H9 (cell line): ENCODE data around the gene SP100. TPM values are rescaled to one million over a fixed set of nuclear protein-coding genes. Genes with fewer than 3 reads are reported as not detected.
"Not testable (repeated sequence)": the region's sequence is repeated elsewhere in the genome, so short reads cannot be mapped to it uniquely, and the experiment has no call there.

Experiments used
- DNase-seq: peaks from one replicate; pipeline ENCODE4 v3.0.0-alpha.2; 2017
- H2AFZ ChIP-seq: one replicate; pipeline ENCODE4 v1.6.1; 2013; ENCODE audit warnings: mild to moderate bottlenecking, low read length, control low read depth, moderate library complexity
- H2AK5ac ChIP-seq: 2 replicates; pipeline ENCODE4 v1.6.1; 2013; ENCODE audit warnings: low read length, control low read depth, mixed read lengths; ENCODE audit not compliant: insufficient read length
- H2BK120ac ChIP-seq: one replicate; pipeline ENCODE4 v1.6.1; 2013; ENCODE audit warnings: low read depth, mild to moderate bottlenecking, low read length, control low read depth, inconsistent platforms; ENCODE audit not compliant: poor library complexity, severe bottlenecking
- H2BK12ac ChIP-seq: 2 replicates; pipeline ENCODE4 v1.6.1; 2013; ENCODE audit warnings: low read length, control low read depth, mixed read lengths, low read depth; ENCODE audit not compliant: insufficient read length
- H2BK15ac ChIP-seq: 2 replicates; pipeline ENCODE4 v1.6.1; 2013; ENCODE audit warnings: low read depth, low read length, control low read depth
- H2BK20ac ChIP-seq: one replicate; pipeline ENCODE4 v1.6.1; 2013; ENCODE audit warnings: low read depth, mild to moderate bottlenecking, low read length, control low read depth, inconsistent platforms; ENCODE audit not compliant: poor library complexity, severe bottlenecking
- H2BK5ac ChIP-seq: 2 replicates; pipeline ENCODE4 v1.6.1; 2013; ENCODE audit warnings: low read length, control low read depth, mixed read lengths; ENCODE audit not compliant: insufficient read length
- H3K14ac ChIP-seq: 2 replicates; pipeline ENCODE4 v1.6.1; 2013; ENCODE audit warnings: low read length, control low read depth; ENCODE audit not compliant: insufficient read depth
- H3K18ac ChIP-seq: 2 replicates; pipeline ENCODE4 v1.6.1; 2013; ENCODE audit warnings: low read depth, mild to moderate bottlenecking, mixed read lengths, low read length, control low read depth; ENCODE audit not compliant: insufficient read length
- H3K23ac ChIP-seq: 2 replicates; pipeline ENCODE4 v1.6.1; 2013; ENCODE audit warnings: low read length, control low read depth, mixed read lengths, low read depth; ENCODE audit not compliant: insufficient read length
- H3K23me2 ChIP-seq: 2 replicates; pipeline ENCODE4 v1.6.1; 2013; ENCODE audit warnings: low read depth, mild to moderate bottlenecking, mixed read lengths, low read length, control low read depth; ENCODE audit not compliant: insufficient read length, poor library complexity, severe bottlenecking
- H3K27ac ChIP-seq: 2 replicates; pipeline ENCODE4 v1.5.1; 2013; ENCODE audit warnings: low read length, control low read depth, mixed read lengths, low read depth; ENCODE audit not compliant: insufficient read length
- H3K27me3 ChIP-seq: 2 replicates; pipeline ENCODE4 v1.6.1; 2013; ENCODE audit warnings: low read length, control low read depth, inconsistent platforms; ENCODE audit not compliant: insufficient read depth
- H3K4ac ChIP-seq: 2 replicates; pipeline ENCODE4 v1.6.1; 2013; ENCODE audit warnings: low read depth, mild to moderate bottlenecking, control low read depth, inconsistent platforms, low read length, moderate library complexity
- H3K4me1 ChIP-seq: 2 replicates; pipeline ENCODE4 v1.6.1; 2013; ENCODE audit warnings: low read length, control low read depth, inconsistent platforms; ENCODE audit not compliant: insufficient read depth
- H3K4me2 ChIP-seq: 2 replicates; pipeline ENCODE4 v1.6.1; 2013; ENCODE audit warnings: low read length, control low read depth, mixed read lengths; ENCODE audit not compliant: insufficient read length, insufficient read depth
- H3K56ac ChIP-seq: 2 replicates; pipeline ENCODE4 v1.6.1; 2013; ENCODE audit warnings: low read depth, mild to moderate bottlenecking, mixed read lengths, low read length, control low read depth; ENCODE audit not compliant: insufficient read length
- H3K79me1 ChIP-seq: 2 replicates; pipeline ENCODE4 v1.6.1; 2013; ENCODE audit warnings: low read depth, mild to moderate bottlenecking, moderate library complexity, low read length, control low read depth, inconsistent platforms; ENCODE audit not compliant: insufficient read depth, poor library complexity, severe bottlenecking
- H3K79me2 ChIP-seq: 2 replicates; pipeline ENCODE4 v1.6.1; 2013; ENCODE audit warnings: low read length, control low read depth, inconsistent platforms; ENCODE audit not compliant: insufficient read depth
- H3K9ac ChIP-seq: 2 replicates; pipeline ENCODE4 v1.6.1; 2013; ENCODE audit warnings: low read length, control low read depth, mixed read lengths; ENCODE audit not compliant: insufficient read length; ENCODE audit errors: extremely low read depth
- H3K9me3 ChIP-seq: one replicate; pipeline ENCODE4 v1.6.1; 2013; ENCODE audit warnings: low read depth, low read length, inconsistent platforms; ENCODE audit not compliant: control insufficient read depth
- H3T11ph ChIP-seq: one replicate; pipeline ENCODE4 v1.6.1; 2013; ENCODE audit warnings: mild to moderate bottlenecking, low read length, control low read depth, inconsistent platforms
- H4K20me1 ChIP-seq: one replicate; pipeline ENCODE4 v1.6.1; 2013; ENCODE audit not compliant: control insufficient read depth, insufficient read length, insufficient read depth
- H4K5ac ChIP-seq: 2 replicates; pipeline ENCODE4 v1.6.1; 2013; ENCODE audit warnings: low read depth, mild to moderate bottlenecking, mixed read lengths, low read length, control low read depth; ENCODE audit not compliant: insufficient read length
- H4K8ac ChIP-seq: replicated peaks from 2 replicates; pipeline ENCODE4 v1.6.1; 2013; ENCODE audit warnings: low read length, control low read depth, mixed read lengths, low read depth; ENCODE audit not compliant: insufficient read length
- H4K91ac ChIP-seq: 2 replicates; pipeline ENCODE4 v1.6.1; 2013; ENCODE audit warnings: low read depth, mild to moderate bottlenecking, moderate library complexity, mixed read lengths, low read length, control low read depth; ENCODE audit not compliant: insufficient read length
- H3K27ac Mint-ChIP-seq, 3 experiments: 2 replicates in 2 of 3; 3 replicates in 1 of 3; pipeline ENCODE4 v1.8.0; 2020 to 2021; ENCODE audit warnings: mixed read lengths in 3 of 3, mild to moderate bottlenecking in 1 of 3, moderate library complexity in 1 of 3
- H3K27me3 Mint-ChIP-seq: 2 replicates; pipeline ENCODE4 v1.8.0; 2021; ENCODE audit warnings: low read depth, mild to moderate bottlenecking, moderate library complexity, mixed read lengths
- H3K36me3 Mint-ChIP-seq, 3 experiments: 2 replicates in 2 of 3; 3 replicates in 1 of 3; pipeline ENCODE4 v1.8.0; 2020 to 2021; ENCODE audit warnings: low read depth in 3 of 3, mixed read lengths in 3 of 3; ENCODE audit not compliant: insufficient read depth in 1 of 3
- H3K4me1 Mint-ChIP-seq, 2 experiments: 2 replicates each; pipeline ENCODE4 v1.8.0; 2020; ENCODE audit warnings: mixed read lengths in 2 of 2
- H3K4me3 Mint-ChIP-seq, 2 experiments: 2 replicates in 1 of 2; 3 replicates in 1 of 2; pipeline ENCODE4 v1.8.0; 2020 to 2021; ENCODE audit warnings: mild to moderate bottlenecking in 2 of 2, mixed read lengths in 2 of 2, moderate library complexity in 1 of 2
- H3K9me3 Mint-ChIP-seq, 2 experiments: 2 replicates in 1 of 2; 3 replicates in 1 of 2; pipeline ENCODE4 v1.8.0; 2020; ENCODE audit warnings: mild to moderate bottlenecking in 2 of 2, mixed read lengths in 2 of 2, moderate library complexity in 1 of 2
- CTCF ChIP-seq: fragments of 200-600 bp; sonication (generic); conservative IDR thresholded peaks from 3 replicates; pipeline ENCODE4 v1.8.0; 2021; ENCODE audit warnings: antibody characterized with exemption, mild to moderate bottlenecking
- WGBS: extraction: QIAGEN DNeasy Blood & Tissue Kit; methylation state at CpG from one replicate; pipeline ENCODE4 v1.1.7; 2013; ENCODE audit warnings: missing lambda C conversion rate, low lambda C conversion rate, mixed read lengths; ENCODE audit not compliant: insufficient read length; ENCODE audit errors: extremely low coverage; 5-methylcytosine and 5-hydroxymethylcytosine counted together
- total RNA-seq: library from RNA; stranded (reverse); gene quantifications from 2 replicates; pipeline ENCODE4 v1.2.1, GENCODE V29; 2021

Gene SP100
- total RNA-seq, 1 experiment from 2014 or later = 0.28 TPM

DNA sequence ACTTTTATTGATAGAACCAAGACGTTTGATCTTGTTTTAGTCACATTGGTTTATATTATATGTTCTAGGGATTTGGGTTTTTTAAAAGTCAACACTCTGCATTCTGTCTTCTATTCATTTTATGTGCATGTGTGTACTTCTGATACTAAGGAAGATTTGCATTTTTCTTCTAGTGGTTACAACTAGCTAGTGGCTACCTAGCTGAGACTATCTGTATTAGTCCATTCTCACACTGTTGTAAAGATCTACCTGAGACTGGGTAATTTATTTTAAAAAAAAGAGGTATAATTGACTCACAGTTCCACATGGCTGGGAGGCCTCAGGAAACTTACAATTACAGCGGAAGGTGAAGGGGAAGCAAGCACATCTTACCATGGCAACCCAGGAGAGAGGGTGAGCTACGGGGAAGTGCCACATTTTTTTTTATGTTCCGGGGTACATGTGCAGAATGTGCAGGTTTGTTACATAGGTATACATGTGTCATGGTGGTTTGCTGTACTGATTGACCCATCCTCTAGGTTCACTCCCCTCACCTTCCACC is 69.9 kb downstream of the SP100 start:
- Histone ChIP-seq H2BK120ac (no peak overlapping the region), H2AFZ (no peak overlapping the region), H4K91ac (no peak overlapping the region), H3K27me3 (no peaks in the 10 kb centered on the region), H3K14ac (no peak overlapping the region), H3K9ac (no peak overlapping the region), H3K23me2 (no peaks in the 10 kb centered on the region), H3K4me1 (no peaks in the 10 kb centered on the region), H3K4me2 (no peak overlapping the region), H3T11ph (no peak overlapping the region), H4K5ac (no peak overlapping the region), H3K79me1 (no peaks in the 10 kb centered on the region), H3K79me2 (no peaks in the 10 kb centered on the region), H4K8ac (no peak overlapping the region), H2BK5ac (no peak overlapping the region), H2BK20ac (no peak overlapping the region), H2BK15ac (no peak overlapping the region), H2AK5ac (no peak overlapping the region), H3K18ac (no peak overlapping the region), H3K9me3 (no peaks in the 10 kb centered on the region), H4K20me1 (no peaks in the 10 kb centered on the region), H3K56ac (no peak overlapping the region), H3K27ac (no peak overlapping the region), H3K23ac (no peak overlapping the region), H3K4ac (no peak overlapping the region), H2BK12ac (no peak overlapping the region)
- Mint-ChIP-seq H3K27me3 (no peaks in the 10 kb centered on the region), H3K4me3 (no peak overlapping the region), H3K4me1 (no peaks in the 10 kb centered on the region), H3K36me3 (peaks cover 0 to 4% (median 0%) of the 10 kb centered on the region in 3 experiments; a peak in 1 of 7 replicates), H3K27ac (no peak overlapping the region), H3K9me3 (peaks cover 13 to 15% of the 10 kb centered on the region in 2 experiments; a peak in 4 of 5 replicates)
- no peak for TF ChIP-seq CTCF
- no peak for DNase-seq
- WGBS = no CpG with 5 or more reads among the region's 4 CpGs

GRCh38 chr2:230491219-230491618 is 75.2 kb downstream of the SP100 start:
- not testable (repeated sequence) for DNase-seq, H3K27me3 Mint-ChIP-seq, H4K91ac ChIP-seq, H2BK120ac ChIP-seq, H3K4me3 Mint-ChIP-seq, H3K27me3 ChIP-seq, H4K8ac ChIP-seq, H2BK5ac ChIP-seq, H3K18ac ChIP-seq, H3K9ac ChIP-seq, H3K27ac Mint-ChIP-seq, H3K4me1 Mint-ChIP-seq, H2BK12ac ChIP-seq, H3K4ac ChIP-seq, H3T11ph ChIP-seq, H2AK5ac ChIP-seq, H3K9me3 ChIP-seq, H3K23ac ChIP-seq, H2BK20ac ChIP-seq, H3K36me3 Mint-ChIP-seq, H3K79me2 ChIP-seq, H4K5ac ChIP-seq, H2BK15ac ChIP-seq, H3K4me2 ChIP-seq, H3K27ac ChIP-seq, H3K56ac ChIP-seq, H2AFZ ChIP-seq, H3K14ac ChIP-seq, H3K23me2 ChIP-seq, H3K4me1 ChIP-seq, H3K79me1 ChIP-seq, H4K20me1 ChIP-seq
- peaks cover 13 to 15% of the 10 kb centered on the region in 2 experiments; a peak in 4 of 5 replicates for H3K9me3 Mint-ChIP-seq
- no CpG with 5 or more reads among the region's 2 CpGs for WGBS
